HG02884 (cell line): ENCODE data around the gene CD46.
A peak's percentile ranks its signal among the peaks of the same experiment; 100 is the strongest.

Source experiments
- ATAC-seq: cut with Tn5 transposase; IDR thresholded peaks from one replicate; pipeline ENCODE4 v1.9.1; 2021; ENCODE audit warnings: mild to moderate bottlenecking, moderate library complexity; ENCODE audit not compliant: unreplicated experiment

Gene CD46

DNA sequence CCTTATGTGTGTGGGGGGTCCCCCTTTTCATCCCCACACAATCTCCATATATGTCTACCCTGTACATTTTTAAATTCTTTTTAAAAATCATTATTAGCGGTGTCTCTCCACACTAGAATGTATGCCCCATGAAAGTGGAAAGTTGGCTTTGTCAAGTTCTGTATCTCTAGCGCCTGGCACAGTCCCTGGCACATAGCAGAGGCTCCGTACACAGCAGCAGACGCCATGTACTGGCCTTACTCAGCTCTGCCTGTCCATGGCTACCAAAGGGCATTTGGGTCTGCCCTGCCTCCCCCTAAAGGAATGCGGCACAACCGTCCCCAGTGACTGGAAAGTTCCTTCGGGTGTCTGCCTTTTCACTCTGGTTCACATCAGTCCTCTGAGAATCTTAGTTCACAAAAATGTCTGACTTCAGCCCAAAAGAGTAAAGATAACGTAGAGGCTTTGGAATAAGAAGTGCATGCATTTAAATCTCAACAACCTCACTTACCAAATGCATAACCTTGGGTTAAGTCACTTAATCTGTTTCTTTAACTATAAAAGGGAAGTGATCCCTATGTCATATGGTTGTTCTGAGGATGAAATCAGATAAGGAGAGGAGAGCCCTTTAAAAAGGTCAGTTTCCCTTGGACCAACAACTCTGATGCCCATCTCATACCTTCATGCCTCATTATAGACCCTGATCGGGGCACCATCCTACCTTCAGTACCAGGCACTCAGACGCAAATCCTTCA, 61.1 kb downstream of the CD46 start:
- no peak for ATAC-seq

DNA sequence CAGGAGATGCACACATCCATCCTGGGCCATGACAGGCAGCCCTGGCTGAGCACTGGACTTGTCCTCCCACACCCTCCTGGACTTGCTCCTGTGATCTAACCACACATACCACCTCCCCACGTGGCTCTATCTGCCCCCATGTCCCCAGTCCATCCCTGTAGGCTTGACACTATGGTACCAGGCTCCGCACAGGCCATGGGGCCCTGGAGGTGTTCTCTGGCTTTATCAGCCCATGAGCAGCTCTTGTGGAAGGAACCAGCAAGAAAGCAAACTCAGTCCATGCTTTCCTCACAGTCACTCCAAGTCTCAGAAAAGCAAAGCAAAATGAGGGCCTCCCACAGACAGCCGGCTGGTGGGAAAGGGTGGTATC, 61.6 kb downstream of the CD46 start:
- ATAC-seq = no peak

DNA sequence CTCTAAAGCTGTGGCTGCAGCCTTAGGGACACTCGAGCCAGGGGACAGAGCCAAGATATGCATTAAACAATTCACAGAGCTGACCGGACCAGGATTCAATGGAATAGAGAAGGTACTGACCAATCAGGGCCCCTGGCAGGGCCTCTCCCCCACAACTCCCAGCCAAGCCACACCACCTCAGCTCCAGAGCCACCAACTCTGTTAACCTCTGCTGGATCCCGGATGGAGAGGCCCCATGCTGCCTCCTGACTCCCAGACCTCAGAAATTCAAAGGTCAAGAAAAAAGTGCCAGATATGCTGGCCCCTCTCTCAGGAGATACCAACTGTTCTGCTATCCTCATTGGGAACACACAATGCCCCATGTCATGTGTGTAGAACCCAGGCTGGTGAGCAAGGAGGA, 62.1 kb downstream of the CD46 start:
- no peak for ATAC-seq

DNA sequence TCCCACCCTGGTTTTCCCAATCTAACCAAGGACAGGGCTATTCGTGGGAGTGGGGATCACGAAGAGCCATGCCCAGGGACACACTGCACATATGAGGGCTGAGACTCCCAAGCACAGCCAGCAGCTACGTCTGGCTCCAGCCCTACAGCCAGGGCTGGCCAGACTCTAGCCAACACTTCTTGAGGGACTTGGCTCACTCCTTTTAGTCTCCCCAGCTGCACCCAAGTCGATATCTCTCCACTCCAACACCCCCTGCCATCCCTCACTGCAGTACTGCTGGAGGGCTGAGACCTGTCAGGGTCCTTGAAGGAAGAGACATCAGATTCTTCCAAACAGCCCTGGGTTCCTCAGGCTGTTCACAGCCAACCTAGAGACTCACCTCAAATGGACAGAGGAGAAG, 62.6 kb downstream of the CD46 start:
- ATAC-seq = no peak

DNA sequence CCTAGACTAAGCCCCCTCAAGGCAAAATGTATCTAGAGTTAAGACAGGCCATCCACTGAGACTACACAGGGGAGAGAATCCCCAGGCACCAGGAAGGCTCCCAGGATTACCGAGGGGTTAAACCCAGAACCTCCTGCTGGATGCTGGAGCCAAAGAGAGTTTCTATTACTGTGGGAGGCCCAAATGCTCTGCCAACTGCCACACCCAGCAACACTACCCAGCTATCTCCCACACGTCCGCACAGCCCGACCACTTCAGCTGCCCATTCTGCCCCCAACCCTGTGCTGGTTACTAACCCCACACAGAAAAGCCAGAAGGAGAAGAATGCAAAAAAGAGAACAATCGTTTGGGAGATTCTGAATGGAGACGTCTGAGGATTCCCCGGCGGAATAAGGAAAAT, 63.6 kb downstream of the CD46 start:
- ATAC-seq = no peak

DNA sequence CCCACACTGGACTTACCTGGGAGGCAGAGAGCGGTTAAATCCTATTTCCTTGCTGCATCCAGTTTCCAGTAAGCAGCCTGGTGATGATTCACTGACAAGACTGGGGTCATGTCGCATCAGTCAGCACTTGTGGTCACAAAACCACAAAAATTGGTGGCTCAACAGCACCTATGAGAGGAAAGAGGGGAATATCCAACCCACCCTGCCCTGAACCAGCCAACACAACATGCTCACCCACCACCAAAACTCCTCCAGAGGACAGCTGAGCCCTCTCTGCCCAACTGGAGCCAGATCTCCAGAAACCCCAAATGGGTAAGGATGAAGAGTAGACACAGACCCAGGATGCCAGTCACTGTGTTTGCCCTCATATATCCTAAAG, 64.0 kb downstream of the CD46 start:
- no peak for ATAC-seq

DNA sequence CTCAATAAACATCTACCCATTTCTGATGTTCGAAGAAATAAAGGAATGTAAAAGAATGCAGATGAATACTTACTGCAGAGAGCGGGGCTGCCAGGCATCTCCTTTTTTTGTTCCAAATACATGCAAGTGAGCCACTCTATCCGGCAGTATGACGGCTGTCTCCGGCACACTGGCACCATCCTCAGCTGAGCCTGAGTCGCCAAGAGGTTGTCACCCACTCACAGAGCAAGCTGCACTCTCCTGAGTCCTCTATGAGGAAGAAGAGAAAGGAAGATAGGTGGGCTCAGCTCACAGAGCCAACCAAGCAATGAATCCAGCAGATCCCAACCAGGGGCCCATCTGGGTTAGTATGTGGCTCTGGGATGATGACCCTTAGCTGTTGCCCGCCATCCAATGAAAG, 65.3 kb downstream of the CD46 start:
- ATAC-seq = no peak

DNA sequence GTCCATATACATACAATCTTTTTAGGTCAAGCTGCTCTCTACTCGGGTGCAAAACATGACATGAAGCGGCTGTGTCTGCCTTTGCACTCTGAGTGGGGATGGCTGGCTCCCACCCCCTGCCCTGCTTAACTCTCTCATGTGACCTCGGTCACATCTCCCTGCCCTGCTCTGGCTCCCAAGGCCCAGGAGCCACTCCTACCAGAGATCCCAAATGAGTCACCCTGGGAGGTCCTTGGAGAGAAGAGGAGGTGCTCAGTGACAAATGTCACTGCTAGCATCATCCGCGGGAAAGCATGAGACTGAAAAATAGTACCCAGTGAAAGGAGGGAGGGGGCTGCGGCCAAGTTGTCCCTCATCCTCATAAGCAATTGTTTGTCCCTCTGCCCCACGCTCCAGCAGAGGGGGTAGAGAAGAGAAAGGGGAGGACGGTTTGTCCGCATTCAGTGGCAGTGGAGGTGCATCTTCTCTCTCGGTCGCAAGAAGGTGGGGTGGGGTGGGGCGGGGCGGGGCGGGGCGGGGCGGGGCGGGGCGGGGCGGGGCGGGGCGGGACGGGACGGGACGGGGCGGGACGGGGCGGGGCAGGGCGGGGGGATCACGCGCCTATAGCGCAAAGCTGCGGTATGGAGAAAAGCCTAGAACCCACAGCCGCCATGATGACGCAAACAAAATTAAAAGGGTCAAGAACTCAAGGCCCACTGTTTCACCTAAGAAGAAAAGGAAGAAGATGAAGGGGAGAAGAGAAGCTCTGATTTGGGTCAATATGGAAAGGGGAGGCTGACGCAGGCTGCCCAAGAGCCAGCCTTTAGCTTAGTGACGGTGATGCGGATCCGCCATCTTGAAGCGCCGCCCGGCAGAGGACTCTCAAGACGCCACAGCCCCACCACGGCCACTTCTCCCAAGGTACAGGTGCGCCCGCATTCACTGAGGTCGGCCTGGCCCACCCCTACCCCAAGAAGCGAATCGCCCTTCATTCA, 66.2 kb downstream of the CD46 start:
- no peak for ATAC-seq

DNA sequence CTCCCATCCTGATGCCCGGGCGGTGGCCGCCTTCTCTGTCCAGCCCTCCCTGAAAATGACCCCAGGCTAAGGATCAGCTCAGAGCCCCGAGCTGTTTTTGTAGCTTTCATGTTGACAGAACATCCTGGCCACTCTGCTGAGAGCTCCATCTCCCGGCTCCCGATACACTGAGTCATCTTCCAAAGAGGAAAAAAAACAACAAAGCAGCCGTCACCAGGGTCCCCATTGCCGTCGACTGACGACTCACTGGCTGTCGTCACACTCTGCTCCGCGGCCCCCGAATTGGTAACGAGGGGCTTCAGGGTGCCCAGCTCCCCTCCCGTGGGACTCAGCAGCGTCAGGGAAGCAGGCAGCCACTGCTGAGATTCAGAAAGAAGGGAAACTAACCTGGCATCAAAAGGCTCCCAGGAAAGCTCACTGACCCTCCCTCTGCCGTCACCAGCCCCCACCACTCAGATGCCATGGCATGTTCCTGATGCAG, 67.2 kb downstream of the CD46 start:
- ATAC-seq = no peak

DNA sequence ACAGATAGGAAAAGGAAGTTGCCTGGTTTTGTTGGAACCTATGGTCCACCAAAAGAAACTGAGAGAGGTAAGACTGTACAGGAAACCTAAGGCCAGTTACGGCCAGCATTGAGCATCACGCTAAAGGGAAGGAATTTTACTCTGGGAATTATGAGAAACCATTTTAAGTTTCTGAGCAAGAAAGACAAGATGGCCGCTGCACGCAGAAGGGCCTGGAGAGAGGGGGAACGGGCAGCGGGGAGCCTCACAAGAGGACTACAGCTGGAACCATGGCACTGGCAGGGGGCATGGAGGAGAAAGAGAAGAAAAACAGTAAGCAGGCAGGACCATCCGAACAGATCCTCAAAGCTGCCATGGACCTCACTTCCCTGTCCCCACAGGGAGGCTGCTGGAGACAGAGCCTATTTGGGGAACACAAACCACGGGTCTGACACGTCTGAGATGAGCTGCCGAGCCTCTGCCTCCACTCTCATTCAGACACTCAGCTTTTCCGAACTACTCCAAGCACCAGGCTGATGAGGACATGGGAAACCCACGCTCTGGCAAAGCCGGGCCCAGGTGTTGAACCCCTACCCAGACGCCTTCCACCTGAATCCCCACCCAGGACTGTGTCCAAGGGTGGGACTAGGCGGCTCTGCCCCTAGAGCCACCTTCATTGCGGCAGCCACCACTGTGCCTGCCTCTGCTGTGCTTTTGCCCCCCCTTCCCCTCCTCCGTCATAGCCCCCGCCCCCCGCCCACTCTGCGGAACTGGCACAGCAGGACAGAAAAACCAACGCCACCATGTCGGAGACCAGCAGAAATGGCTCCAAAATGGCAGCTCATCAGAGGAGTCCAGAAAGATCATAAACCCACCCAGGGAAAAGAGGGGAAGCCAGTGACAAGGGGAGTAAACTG, 69.0 kb downstream of the CD46 start:
- no peak for ATAC-seq

DNA sequence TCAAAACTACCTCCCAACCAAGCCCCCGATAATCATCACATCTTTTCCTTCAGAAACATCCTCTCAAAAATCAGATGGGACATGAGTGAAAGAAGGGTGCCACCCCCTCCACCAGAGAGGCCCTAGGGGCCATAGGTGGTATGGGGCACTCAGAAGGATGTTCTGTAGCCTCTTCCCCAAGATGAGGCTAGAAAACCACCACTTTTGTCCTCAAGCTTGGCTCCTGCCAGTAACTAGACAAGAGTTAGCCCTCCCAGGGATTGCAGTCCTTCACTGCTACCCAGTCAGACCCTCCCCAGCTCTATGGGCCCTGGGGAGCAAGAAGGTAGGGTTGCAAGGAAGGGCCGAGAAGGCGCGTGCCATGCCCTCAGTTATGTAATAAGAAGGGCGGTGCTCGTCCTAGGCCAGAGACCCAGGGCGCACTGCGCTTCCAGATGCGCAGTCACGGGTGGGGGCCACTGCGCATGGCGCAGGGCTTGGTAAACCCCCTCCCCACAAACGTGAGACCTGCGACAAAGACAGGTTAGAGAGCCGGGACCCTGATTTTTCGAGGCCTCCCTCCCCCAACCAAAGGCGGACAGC, 69.7 kb downstream of the CD46 start:
- no peak for ATAC-seq

DNA sequence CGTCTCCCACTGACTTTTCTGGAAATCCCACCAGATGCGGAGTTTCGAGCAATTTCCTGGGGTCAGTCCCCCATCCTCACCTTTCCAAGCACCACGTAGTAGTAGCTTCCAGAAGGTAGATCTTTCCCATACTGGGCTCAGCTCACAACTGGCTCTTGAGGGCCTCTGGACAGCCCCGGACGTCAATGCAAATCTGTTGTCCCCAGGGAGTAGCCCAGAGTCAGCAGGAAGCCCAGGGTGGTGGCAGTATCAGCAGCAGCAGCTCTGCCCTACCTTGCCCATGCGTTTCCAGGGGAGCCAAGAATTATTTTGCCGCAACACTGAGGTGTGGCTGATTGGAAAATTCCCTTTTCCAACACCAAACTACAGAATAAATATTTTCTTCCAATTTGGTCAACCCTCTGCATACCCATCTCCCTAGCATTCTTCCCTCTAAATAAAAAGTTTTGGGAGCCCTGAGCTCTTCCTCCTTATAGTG, 70.3 kb downstream of the CD46 start:
- peak; percentile 33 for ATAC-seq

DNA sequence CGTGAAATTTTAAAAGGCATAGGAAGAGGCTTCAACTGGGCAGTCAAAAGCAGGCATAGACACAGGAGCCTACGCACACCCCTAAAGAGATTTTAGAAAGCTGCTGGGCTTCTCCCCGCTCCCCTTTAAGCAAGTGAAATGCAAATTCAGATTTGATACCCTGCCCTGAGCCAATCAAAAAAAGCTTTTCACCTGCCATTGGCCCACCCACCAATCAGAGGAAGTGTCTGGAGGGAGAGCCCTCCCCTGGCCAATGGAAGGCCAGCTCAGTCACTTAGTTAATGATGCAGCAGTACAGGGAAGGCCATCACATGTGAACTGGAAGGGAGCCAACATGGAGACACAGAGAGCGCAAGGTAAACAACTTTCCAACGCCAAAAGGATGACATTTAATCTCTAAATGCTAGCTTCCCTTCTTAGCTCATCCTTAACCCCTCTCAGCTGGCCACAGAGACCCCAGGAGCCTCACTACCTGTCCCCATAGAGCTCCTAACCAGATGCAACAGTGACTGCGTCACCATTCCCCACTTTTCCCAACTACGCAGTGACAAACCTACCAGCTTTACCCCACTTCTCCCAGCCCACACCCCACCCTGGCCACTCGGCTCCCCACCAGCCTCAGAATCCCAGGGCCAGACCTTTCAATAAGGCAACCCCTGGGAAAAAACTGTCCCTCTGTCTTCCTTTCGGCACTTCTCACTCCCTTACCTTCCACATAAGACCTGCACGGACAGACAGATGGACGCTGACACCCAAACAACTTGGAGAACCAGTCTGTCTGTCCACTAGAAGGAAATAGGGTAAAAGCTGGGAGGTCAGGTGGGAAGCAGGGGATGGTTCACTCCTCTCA, 71.0 kb downstream of the CD46 start:
- ATAC-seq = peak; percentile 55

DNA sequence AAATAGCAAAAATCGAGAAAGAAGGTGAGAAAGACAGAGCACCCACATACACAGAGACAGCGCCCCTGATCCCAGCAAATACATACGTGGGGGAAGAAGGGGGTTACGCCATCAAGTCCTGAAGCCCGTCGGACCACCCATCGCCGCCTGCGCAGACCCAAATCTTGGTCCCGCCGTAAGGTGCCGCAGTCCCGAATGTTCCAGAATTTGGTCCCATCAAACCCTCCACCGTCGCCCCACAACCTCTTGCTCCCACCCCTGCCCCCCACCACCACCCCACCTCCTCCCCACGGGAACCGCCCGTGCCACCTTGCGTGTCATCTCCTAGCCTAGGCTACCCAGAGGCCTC, 71.7 kb downstream of the CD46 start:
- ATAC-seq = no peak

DNA sequence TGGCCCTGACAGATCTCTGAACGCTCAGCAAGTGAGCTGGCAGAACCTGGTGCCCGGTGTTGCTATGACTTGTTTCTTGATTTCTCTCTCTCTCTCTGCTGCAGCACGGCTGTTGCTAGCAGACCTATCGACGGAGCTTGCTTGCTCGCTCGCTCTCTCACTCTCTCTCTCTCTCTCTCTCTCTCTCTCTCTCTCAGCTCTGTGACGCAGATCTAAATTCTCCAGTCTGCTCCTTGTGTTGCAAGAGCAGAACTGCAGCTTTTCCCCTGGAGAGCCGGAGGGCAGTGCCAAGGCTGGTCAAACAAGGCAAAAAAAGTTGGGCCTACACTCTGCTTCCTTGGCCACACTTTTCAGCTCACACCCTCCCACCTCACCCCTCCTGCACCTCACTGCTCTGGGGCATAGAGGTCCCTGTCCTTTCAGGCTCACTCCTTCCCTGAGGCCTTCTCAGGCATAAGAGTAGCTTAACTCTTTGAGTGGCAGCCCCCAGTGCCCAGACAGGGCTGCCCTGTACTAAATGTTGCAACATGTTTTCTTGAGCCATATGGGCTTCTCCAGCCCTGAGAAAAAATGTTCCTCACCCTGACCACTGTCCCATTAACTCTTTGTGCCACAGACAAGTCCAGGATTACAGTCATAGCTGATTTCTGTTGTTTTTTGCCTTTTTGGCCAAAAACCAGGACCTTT, 72.2 kb downstream of the CD46 start:
- no peak for ATAC-seq

DNA sequence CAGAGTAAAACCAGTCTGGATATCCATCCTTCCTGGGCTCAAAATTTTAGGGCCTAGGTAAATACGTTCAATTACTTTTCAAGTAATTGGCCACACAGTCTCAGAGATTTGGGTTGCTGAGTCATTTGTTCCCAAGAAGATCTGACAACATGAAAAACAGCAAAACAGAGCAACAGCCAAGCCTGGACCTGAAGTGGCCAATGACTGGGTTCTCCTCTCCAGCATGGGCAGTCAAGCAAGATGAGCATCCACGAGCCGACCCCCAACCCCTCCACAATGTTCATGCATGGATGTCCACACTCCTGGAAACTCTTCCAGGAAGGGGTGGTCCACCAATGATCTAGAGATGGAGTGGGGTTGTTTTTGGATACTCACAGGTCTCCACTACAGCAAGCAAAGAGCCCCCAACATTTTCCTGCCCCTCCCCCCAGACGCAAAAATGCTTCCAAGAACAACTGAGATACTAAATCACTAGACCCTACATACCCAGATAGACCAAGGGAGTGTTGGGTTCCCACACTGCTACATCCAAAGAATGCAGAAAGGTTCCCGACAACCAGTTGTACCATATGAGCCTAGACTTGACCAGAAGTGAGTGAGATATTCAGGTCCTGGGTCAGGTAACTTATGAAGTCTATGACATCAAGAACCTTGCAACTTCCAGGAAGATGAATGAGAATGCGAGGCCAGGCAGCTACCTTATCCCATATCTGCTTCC, 73.0 kb downstream of the CD46 start:
- ATAC-seq = no peak

DNA sequence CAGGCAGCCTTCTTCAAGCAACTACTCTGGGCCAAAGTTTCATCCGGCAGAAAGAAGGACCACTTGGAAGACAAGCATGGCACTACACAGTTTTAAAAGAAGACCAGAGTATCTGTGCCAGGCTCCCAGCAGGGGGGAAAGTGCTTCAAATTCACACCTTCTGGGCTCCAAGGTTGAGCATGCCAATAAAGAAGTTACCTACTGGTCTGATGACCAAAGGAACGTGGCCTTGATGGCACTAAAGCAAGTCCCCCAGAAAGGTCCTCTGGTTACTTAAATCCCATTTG, 73.5 kb downstream of the CD46 start:
- ATAC-seq = no peak

DNA sequence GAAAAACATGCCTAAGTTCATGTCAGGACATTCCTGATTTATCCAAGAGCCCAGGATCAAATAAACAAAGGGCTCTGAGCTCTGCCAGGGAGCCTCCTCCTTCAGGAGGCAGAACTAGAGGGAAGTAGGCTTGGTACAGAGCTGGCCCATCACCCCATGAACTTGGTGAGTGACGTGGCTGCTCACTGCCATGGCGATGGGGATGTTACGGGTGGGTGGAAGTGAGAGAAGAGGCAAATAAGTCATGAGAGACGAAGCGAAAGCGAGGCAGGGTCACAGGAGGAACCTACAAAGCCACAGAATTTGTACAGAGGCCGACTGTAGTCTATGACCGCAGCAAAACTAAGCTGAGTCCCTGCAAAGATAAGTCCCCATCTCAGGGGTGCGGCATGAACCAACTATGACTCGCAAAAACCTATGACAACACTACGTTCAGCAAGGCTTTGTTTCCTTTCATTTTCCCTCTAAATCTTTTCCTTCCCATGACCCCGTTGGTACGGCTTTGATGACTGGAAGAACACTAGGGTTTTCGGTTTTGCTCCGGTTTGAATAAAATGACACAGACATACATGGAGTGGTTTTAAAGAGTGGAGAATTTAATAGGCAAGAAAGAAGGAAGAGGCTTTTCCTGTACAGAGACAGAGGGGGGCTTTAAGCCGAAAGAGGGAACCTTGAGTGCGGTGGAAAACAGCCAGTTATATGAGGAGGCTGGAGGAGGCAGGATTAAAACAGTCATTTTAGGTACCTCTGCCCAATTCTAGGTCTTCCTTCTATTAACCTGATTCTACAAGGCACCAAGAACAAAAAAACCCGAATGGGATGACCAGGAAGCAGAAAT, 74.1 kb downstream of the CD46 start:
- ATAC-seq = peak; percentile 62
